Amniotic epithelial cell (primary cell): ENCODE measurements around the gene RGS3.

Experiments used
- DNase-seq: peaks from one replicate; pipeline ENCODE4 v3.0.0-alpha.2; 2010; ENCODE audit warnings: low read depth

RGS3 gene

DNA sequence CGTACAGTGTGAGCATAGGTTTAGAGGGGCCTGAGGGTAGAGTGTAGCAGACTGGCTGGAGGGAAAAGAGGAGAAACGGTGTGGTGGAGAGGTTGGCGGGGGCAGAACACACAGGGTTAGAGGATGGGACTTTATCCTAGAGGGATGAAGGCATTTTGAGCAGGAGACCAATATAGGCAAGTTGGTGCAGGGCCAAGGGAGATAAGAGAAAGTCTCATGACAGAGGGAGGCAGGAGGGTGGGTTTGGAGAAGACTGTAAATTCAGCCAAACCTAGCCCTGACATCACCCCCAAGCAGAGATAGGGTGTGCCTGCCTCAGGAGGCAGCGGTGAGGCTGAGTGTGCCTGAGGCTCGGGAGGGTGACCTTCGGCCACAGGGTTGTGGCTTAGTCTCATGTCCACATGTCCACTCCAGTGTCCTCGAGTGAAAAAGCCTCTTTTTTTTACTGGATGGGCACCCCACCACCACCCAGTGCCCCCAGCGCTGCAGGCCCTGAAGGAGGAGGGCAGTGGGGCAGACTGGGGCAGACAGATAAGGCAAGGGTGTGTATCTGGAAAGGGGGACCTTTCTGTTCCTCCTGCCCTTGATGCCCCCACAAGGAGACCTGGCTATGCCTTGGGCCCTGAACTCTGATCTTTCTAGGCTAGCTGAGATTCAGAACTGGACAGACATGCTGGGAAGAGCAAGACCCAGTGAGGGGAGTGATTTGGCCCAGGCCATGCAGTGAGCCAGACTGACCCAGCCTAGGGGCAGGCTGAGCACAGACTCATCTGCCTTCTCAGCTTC, 108.7 kb downstream of the RGS3 start:
- peak; percentile 76 for DNase-seq

- no peak for DNase-seq
Measured at GRCh38 chr9:113573046-113573958, 109.8 kb downstream of the RGS3 start.

GRCh38 chr9:113573959-113574352, 110.4 kb downstream of the RGS3 start:
- DNase-seq, result no peak

- DNase-seq, result no peak
Measured at GRCh38 chr9:113574441-113575262, 111.1 kb downstream of the RGS3 start.

- peak; percentile 65 for DNase-seq
Measured at GRCh38 chr9:113577525-113578261, 114.2 kb downstream of the RGS3 start.

DNA sequence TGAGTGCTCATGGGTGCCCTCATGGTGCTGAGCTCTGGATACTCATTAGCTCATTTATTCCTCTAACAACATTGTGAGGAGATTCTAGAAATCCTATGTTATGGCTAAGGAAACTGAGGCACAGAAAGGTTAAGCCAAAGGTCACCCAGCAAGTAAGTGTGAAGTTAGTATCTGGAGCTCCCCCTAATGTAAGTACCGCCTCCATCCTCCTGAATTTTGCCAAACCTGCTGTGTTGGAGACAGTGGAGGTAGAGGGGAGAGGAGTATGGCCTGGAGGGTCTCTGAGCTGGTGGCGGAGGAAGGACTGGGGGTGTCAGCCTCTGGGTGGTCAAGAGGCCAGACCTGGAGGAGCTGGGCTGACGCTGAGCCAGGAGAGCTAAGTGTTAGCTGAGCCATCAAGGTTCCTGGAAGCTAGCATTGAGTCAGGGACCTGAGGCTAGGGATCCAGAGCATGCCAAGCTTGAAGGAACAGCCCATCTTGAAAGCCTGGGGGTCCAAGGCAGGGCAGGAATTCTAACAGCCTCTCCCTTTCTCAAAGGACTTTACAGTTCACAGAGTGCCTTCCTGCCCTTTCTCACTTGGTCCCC, 114.8 kb downstream of the RGS3 start:
- DNase-seq, result no peak

DNA sequence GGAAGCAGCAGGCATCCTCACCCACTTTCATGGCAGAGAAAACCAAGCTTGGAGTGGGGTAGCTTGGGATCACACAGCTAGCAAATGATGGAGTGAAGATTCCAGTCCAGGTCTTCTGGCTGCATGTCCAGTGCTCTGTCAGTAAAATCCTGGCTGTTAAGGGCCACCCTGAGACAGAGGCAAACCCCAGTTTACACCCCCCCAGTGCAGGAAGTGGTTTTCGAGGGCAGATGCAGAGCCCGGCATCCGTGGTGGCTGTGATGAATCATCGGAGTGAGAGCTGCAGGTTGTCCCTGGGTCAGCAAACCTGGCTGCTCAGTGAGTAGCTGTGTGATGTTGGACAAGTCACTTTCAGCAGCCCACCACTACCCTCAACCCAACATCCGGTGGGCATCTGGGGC, 115.4 kb downstream of the RGS3 start:
- peak; percentile 93 for DNase-seq

DNA sequence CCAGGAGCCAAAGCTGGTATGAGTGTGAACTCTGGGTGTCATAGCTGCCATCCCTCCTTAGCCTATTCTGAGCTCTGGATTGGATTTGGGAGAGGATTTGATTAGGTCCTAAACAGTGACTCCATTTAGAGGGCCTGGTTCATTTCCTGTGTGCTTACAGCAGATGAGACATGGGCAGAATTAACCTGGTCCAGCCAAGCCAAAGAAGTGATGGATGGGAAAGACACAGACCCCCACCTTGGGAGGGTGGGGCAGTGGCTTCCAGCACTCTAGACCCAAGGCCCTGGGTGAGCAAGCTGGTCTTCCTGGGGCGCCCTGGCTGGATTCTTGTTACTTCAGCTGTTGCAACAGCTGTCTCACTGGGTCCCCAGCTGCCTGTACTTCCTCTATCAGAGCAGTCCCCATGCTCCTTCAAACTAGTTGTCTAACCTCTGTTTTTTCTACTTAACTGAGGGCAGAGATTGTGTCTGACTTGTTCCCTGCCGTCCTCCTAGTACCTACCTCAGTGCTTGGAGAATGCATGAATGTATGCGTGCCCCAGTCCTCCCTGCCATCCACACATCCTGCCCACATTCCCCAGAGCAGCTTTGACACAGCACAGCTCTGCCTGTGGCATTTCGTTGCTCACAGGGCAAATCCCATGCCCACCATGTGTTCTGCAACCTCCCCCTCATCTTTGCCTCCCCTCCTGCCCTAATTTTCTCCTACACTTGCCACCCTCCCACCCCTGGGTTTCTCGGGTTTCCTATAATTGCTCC, 115.9 kb downstream of the RGS3 start:
- DNase-seq, result no peak

GRCh38 chr9:113580041-113580953, 116.8 kb downstream of the RGS3 start:
- no peak for DNase-seq

DNA sequence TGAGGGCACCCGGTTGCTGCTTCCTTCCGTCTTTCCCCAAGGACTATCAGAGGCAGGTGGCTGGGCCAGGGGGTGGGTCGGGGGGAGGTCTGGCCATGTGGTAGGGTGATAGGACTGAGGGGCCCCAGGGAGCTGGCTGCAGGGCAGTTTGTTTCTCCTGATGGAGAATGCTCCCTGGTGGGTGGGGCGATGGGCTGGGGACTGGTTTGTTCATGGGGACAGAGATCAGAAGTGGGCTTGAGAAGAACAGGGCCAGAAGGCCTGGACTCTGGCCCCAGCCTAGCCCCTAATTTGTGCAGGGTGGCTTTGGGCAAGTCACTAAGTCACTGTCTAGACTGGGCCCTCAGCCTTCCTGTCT, 117.4 kb downstream of the RGS3 start:
- DNase-seq, result no peak

DNA sequence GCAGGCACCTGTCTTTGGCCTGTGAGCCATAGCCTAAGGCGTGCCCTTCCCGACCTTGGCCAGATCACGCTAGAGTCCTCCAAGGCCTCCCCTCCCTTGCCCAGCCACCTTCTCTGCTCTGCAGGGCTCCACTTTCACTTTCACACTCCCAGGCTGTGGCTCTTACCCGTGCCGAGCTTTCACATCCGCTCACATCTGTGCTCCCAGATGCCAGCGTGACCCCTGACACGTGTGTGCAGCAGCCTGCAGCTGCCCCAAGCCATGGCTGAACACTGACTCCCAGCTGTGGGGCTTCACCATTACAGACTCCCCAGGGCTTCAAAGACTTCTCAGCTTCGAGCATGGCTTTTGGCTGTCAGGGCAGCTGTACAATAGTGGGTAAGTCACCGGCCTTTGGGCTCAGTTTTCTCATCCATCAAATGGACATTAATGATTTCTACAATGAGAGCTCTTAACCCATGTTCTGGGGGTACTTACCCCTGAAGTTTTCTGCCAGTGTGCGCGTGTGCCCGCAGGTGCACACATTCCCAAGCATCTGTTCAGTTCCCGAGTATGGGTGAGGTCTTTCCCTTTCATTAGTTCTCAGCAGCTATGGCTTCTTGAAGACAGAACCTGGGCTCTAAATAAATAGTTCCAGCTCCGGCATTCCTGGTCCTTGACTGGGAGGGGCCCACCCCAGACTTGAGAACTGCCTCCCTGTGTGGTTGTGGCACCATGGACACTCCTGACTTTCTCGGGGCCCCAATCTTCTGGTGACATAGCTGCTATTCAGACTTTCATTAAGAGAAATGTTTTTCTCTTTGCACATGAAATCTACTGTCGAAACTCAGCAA, 118.6 kb downstream of the RGS3 start:
- peak; percentile 67 for DNase-seq

- no peak for DNase-seq
Measured at GRCh38 chr9:113582698-113583200, 119.2 kb downstream of the RGS3 start.

DNA sequence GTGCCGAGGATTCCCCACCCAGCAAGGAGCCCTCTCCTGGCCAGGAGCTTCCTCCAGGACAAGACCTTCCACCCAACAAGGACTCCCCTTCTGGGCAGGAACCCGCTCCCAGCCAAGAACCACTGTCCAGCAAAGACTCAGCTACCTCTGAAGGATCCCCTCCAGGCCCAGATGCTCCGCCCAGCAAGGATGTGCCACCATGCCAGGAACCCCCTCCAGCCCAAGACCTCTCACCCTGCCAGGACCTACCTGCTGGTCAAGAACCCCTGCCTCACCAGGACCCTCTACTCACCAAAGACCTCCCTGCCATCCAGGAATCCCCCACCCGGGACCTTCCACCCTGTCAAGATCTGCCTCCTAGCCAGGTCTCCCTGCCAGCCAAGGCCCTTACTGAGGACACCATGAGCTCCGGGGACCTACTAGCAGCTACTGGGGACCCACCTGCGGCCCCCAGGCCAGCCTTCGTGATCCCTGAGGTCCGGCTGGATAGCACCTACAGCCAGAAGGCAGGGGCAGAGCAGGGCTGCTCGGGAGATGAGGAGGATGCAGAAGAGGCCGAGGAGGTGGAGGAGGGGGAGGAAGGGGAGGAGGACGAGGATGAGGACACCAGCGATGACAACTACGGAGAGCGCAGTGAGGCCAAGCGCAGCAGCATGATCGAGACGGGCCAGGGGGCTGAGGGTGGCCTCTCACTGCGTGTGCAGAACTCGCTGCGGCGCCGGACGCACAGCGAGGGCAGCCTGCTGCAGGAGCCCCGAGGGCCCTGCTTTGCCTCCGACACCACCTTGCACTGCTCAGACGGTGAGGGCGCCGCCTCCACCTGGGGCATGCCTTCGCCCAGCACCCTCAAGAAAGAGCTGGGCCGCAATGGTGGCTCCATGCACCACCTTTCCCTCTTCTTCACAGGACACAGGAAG, 120.2 kb downstream of the RGS3 start:
- DNase-seq, result no peak

DNA sequence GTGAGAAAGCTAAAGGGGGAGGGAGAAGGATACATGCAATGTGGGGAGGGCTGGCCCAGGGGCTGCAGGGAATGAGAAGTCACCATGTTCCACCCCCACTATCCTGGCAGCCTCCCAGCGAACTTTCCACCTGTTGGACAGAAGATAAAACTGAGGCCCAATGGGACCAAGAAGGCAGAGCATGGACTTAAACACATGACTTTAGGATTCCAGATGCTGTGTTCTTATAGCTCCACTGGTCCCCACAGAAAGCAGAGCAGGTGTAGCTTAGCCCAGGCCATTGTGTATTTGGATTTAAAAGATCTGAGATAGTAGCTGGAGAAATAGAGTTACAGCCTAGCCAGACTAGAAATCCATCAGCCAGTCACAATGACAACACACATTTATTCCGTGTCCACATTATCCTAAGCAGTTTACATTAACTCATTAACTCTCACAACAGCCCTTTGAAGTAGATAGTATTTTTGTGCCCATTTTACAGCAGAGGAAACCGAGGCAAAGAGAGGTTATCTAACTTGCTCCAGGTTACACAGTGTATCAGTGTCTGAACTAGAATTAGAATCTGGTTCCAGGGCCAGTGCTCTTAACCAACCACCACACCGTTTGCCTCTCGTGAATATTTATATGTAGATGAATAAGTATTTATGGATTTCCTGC, 121.0 kb downstream of the RGS3 start:
- DNase-seq, result no peak

DNA sequence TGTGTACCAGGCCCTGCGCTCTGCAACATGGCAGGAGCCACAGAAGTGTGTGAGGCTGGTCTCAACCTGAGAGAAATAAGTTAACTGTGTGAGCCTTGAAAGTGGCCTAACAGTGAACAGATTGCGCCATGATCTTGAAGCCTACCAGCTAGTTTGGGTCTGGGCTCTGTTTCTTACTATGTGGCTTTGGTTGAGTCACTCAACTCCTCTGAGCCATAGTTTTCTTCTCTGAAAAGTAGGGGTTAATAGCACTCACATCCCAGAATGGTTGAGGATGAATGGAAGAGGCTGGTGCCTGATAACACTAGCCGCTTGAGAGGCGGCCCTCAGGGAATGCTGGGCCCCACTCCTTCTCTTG, 121.5 kb downstream of the RGS3 start:
- DNase-seq, result peak; percentile 74

GRCh38 chr9:113585555-113585954, 122.0 kb downstream of the RGS3 start:
- DNase-seq, result no peak
